GM10248 (cell line): Measurements from ENCODE around the gene MOV10L1.

Experiments used
- CTCF ChIA-PET: fragments of 300-600 bp; sonication (Branson Sonifier 250); formaldehyde crosslinking; extraction: SDS; loops from one replicate; lab custom pipeline; 2021; ENCODE audit warnings: antibody characterized with exemption; lab: Yijun Ruan, JAX
- POLR2A ChIA-PET: fragments of 350-650 bp; sonication (Branson Sonifier 250); formaldehyde crosslinking; extraction: SDS; loops from one replicate; lab custom pipeline; 2020; ENCODE audit warnings: antibody characterized with exemption; lab: Yijun Ruan, JAX
- DNase-seq: peaks from one replicate; pipeline ENCODE4 v3.0.0; 2012; ENCODE audit errors: extremely low spot score
- CTCF ChIP-seq: IDR thresholded peaks from 2 replicates; pipeline ENCODE4 v1.5.1; 2012; ENCODE audit warnings: mild to moderate bottlenecking, low read depth; ENCODE audit errors: extremely low read depth, missing control alignments, control extremely low read depth

The MOV10L1 gene

GRCh38 chr22:50114221-50115021 is 24.6 kb downstream of the MOV10L1 start:
- POLR2A ChIA-PET = no interaction called here
- TF ChIP-seq CTCF = no peak
- CTCF ChIA-PET = no interaction called here
- DNase-seq = peak; percentile 7

GRCh38 chr22:50115693-50116092 is 25.9 kb downstream of the MOV10L1 start:
- no peak for TF ChIP-seq CTCF
- ChIA-PET POLR2A (no interaction called here), CTCF (no interaction called here)
- peak; percentile 7 for DNase-seq

- CTCF ChIA-PET = interaction anchor here (1.2 kb wide), 1 partner anchor 10 kb away, joined by 3 read pairs; no protein-coding TSS in a partner anchor
- POLR2A ChIA-PET = no interaction called here
- DNase-seq = peak; percentile 1
- TF ChIP-seq CTCF = no peak
Observed at GRCh38 chr22:50117168-50117762, 27.5 kb downstream of the MOV10L1 start.

GRCh38 chr22:50118129-50118528 is 28.3 kb downstream of the MOV10L1 start:
- ChIA-PET CTCF (interaction anchor here (1.2 to 1.8 kb wide), 3 partner anchors 11 to 32 kb away, joined by 3 to 5 read pairs (median 4); no protein-coding TSS in a partner anchor), POLR2A (no interaction called here)
- TF ChIP-seq CTCF = no peak
- DNase-seq = no peak

- ChIA-PET CTCF (interaction anchor here (1.2 to 1.8 kb wide), 3 partner anchors 11 to 31 kb away, joined by 3 to 5 read pairs (median 4); no protein-coding TSS in a partner anchor), POLR2A (no interaction called here)
- no peak for TF ChIP-seq CTCF
- DNase-seq = peak; percentile 6
Observed at GRCh38 chr22:50118557-50119168, 28.9 kb downstream of the MOV10L1 start.

GRCh38 chr22:50119169-50119767 is 29.5 kb downstream of the MOV10L1 start:
- peak; percentile 4 for DNase-seq
- ChIA-PET POLR2A (no interaction called here), CTCF (interaction anchor here (1.3 to 1.8 kb wide), 2 partner anchors 10 to 30 kb away, joined by 4 to 5 read pairs; no protein-coding TSS in a partner anchor)
- no peak for TF ChIP-seq CTCF
